T follicular helper cell (primary cell): Measurements from ENCODE around the gene DPYD.
"Not testable (repeated sequence)": the region's sequence is repeated elsewhere in the genome, so short reads cannot be mapped to it uniquely, and the experiment has no call there.

Experiments
- DNase-seq: peaks from one replicate; pipeline ENCODE4 v3.0.0-alpha.2; 2020; ENCODE audit warnings: low read depth

Gene DPYD

DNA sequence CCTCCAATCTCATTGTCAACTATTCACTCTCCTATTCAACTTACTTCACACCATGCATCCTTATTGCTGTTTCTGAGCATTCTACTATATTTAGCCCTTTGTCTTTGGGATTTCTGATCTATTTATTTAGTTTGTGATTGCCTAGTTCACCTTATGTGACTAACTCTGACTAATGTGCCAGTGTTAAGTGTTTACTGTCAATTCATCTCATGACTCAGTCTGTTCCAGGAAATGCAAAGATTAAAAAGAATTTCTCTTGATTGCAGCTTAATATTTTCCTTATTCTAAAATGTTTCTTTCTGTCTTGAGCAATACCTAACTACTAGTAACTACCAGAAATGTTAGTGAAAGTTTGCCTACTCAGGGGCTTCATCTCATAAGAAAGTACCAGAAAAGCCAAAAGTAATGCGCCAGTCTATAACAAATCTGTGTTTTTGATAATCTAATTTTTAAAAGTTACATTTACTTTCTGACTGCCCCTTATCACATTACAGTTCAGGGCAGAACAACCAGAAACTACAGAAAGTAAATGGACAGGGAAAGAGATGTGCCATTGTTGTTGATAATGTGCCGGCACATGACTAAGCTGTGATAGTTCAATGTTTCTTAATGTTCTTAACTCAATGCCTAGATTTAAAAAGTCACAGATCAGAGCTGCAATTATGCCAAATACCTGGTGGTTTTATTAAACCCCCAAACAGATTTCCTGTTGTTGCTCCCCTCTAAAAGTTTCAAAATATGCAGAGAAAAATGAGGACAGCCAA, 642.8 kb downstream of the DPYD start:
- no peak for DNase-seq

- no peak for DNase-seq
These were observed 648.7 kb downstream of the DPYD start for GRCh38 chr1:97271916-97272788.

GRCh38 chr1:97270508-97271307, 650.1 kb downstream of the DPYD start:
- no peak for DNase-seq

- no peak for DNase-seq
These were observed 655.2 kb downstream of the DPYD start for GRCh38 chr1:97265630-97266029.

GRCh38 chr1:97262842-97263241, 658.0 kb downstream of the DPYD start:
- DNase-seq: no peak

- DNase-seq: no peak
These were observed 662.2 kb downstream of the DPYD start for GRCh38 chr1:97258597-97258996.

- no peak for DNase-seq
These were observed 665.9 kb downstream of the DPYD start for GRCh38 chr1:97254731-97255463.

GRCh38 chr1:97252925-97253324, 667.9 kb downstream of the DPYD start:
- no peak for DNase-seq

GRCh38 chr1:97252076-97252475, 668.8 kb downstream of the DPYD start:
- no peak for DNase-seq

DNA sequence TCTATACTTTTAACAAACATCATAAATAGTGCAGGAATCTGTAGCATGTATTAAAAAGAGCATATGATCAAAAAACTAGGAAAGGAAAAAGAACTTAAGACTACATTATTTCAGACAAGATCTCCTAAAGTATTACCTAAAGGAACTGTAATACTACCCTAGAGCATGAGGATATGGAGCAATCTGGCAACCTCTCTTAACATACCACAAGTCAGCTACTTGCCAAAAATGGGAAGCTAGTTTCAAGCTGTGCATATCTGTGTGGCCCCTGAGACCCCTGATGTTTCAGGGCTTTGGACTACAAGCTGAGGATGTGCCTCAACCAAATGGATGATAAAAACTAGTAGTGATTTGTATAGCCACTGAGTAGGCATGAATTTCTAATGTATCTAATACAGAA, 673.6 kb downstream of the DPYD start:
- DNase-seq: no peak

GRCh38 chr1:97245682-97246081, 675.2 kb downstream of the DPYD start:
- DNase-seq: no peak

- DNase-seq: no peak
These were observed 675.8 kb downstream of the DPYD start for GRCh38 chr1:97245026-97245425.

GRCh38 chr1:97243973-97244560, 676.8 kb downstream of the DPYD start:
- DNase-seq: no peak

- no peak for DNase-seq
These were observed 682.0 kb downstream of the DPYD start for GRCh38 chr1:97238816-97239215.

GRCh38 chr1:97231354-97231753, 689.5 kb downstream of the DPYD start:
- DNase-seq: not testable (repeated sequence)

DNA sequence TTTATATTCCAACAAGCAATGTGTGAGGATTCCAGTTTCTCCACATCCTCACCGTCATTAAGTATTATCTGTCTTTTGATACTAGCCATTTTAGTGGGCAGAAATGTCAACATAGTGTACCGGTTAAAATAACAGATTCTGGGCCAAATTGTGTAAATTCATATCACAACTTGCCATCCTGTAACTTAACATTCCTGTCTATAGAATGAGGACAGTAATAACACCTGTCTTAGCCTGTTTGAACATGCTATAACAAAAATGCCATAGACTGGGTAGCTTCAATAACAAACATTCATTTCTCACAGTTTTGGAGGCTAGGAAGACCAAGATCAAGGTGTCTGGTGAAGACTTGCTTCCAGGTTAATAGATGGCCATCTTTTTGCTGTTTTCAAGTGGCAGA, 708.2 kb downstream of the DPYD start:
- no peak for DNase-seq

GRCh38 chr1:97210307-97210706, 710.5 kb downstream of the DPYD start:
- DNase-seq: no peak

GRCh38 chr1:97209381-97209957, 711.4 kb downstream of the DPYD start:
- no peak for DNase-seq

DNA sequence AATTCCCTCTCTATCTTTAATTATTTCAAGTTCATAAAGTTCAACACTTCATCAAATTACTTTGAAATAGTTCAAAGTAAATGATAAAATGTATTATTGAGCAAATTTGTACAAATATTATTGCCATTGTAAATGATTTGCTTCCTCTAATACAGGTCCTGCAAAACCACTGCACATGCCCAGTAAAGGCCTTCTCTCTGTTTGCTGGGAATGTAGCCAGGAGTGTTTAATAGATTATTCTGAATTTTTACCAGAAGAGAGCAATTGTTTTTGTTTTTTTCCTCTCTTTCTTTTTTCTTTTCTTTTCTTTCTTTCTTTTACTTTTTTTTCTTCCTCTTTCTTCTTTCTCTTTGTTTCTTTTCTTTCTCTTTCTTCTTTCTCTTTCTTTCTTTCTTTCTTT, 713.0 kb downstream of the DPYD start:
- DNase-seq: no peak

DNA sequence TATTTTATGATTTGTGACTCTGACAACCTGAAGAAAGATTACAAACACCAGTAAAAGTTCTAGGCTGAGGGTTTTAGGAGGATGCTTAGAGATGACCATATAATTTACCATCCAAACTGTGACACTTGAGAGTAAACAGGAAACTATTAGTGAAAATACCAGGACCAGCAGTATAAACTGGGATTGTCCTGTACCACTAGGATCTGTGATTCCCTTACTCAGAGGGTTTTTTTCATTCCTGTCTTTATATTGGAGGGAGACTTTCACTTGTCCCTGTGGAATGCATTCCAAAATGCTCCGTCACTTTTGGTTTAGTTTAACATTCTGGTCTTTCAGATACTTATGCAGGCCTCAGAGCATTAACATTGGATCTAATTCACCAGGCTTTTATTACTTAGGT, 716.4 kb downstream of the DPYD start:
- no peak for DNase-seq
